HuH-7 (cell line): ENCODE data around the gene PRKCH.

Experiments
- DNase-seq: peaks from one replicate; pipeline ENCODE4 v3.0.0; 2011; ENCODE audit warnings: low spot score

The PRKCH gene

DNA sequence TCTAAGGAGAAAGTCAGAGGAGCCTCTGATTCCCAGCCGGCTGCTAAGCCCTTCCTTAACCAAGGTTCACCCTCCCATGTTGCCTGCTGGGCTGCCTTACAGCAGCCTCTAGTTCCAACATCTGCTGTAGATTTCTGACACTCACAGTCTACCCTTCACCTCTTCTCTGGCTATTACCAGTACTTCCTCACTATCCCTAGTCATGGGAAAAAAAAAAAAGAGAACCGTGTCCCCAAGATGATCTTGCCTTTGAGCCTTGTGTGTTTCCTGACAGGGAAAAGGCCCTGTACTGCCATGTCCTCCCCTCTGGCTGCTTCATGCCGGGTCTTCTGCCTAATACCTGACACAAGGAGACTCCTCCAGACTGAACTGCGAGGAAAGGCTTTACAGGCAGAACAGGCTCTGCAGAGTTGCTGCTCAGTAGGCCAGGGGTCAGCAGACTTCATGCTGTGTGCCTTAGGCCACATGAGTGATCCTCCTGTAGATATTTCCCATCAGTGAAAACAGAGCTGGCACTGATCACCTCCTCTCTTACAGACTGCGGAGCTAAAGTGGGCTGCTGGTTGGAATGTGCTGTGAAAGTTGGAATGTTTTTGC lies 46.8 kb downstream of the PRKCH start:
- DNase-seq: no peak

DNA sequence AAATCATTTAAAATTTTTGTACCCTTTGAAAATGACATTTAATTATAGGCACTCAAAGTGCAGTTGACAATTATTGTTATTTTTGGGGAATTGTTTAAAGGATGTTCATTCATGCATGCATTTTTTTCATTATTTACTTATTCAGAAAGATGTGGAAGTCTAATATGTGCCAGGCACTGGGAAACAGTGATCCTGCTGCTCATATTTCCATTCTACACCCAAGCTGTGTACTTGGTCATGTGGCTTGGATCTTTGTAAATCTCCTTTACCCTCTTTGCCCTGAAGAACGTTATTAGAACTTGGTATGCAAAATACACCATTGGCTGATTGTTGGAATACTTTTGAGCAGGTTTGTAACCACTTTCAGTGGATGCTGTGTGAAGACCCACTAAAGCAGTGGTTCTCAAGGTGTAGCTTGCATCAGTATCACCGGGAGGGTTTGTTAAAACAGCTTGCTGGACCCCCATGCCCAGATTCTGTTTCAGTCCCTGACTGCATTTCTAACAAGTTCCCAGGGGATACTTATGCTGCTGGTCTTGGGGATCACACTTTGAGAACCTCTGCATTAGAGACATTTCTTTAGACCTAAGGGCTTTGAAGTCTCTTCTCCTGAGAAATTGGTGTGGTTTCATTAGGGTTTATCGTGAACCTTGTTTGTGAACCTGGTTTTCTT lies 47.5 kb downstream of the PRKCH start:
- no peak for DNase-seq

DNA sequence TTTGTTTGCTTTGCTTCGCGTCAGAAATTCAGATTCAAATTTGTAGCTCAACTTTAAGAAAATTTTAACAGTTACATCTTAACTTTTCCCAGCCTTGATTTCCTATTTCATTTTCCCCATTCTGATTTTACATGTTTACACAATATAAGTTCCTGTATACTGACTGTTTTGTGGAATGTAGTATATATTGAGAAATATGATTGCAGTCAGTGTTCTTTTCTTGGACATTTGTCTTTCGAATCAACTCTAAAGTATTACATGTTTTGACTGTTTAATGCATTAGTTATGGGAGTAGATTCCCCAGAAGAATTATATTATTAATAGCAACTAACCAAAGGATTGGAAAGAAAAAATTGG lies 48.1 kb downstream of the PRKCH start:
- no peak for DNase-seq

DNA sequence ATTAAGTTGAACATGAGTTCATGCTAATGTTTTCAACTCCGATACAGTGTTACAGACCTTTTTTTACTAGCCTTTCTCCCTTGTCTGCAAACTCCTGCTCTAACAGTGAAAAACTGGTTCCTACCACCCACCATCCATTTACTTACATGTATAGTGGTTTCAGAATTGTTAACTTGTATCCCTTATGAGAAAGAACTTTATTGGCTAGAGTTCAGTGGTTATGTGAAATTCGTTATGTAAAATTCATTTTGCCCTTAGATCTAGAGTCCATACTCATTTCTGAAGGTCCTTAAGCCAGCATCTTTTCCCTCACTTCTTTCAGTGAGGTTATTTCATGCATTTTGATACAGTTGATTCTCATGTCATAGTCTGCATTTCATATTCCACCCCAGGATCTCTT lies 51.0 kb downstream of the PRKCH start:
- no peak for DNase-seq

DNA sequence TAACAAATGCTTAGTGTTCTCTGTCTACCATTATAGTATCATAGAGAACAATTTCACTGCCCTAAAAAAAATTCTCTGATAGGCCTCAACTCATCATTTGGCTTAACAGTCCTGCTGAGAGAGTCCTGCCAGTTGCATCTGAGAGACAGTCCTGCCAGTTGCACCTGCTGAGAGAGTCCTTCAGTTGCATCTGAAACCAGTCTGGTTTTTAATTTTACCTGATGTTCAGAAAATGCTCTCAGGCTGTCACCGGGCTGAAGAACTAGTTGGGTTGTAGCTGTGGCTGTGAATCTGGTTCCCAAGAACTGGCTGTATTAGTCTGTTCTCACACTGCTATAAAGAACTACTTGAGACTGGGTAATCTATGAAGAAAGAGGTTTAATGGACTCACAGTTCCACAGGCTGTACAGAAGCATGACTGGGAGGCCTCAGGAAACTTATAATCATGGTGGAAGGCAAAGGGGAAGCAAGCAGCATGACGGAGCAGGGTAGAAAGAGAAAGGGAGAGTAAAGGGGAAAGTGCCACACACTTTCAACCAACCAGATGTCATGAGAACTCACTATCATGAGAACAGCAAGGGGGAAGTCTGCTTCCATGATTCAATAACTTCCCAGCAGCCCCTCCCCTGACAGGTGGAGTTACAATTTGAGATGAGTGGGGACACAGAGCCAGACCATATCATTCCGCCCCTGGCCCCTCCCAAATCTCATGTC lies 51.6 kb downstream of the PRKCH start:
- no peak for DNase-seq

DNA sequence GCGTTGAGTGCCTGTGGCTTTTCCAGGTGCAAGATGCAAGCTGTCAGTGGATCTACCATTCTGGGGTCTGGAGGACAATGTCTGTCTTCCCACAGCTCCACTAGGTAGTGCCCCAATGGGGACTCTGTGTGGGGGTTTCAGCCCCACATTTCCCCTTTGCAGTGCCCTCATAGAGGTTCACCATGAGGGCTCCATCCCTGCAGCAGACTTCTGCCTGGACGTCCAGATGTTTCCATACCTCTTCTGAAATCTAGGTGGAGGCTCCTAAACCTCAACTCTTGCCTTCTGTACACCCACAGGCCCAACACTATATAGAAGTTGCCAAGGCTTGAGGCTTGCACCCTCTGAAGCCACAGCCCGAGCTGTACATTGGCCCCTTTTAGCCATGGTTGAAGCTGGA lies 52.9 kb downstream of the PRKCH start:
- DNase-seq: no peak

DNA sequence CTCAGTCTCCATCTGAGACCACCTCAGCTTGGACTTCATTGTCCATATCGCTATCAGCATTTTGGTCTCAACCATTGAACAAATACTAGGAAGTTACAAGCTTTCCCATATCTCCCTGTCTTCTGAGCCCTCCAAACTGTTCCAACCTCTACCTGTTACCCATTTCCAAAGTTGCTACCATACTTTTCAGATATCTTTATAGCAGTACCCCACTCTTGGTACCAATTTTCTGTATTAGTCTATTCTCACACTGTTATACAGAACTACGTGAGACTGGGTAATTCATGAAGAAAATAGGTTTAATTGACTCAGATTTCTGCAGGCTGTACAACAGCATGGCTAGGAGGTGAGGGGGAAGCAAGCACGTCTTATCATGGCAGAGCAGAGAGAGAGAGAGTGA lies 53.8 kb downstream of the PRKCH start:
- no peak for DNase-seq

DNA sequence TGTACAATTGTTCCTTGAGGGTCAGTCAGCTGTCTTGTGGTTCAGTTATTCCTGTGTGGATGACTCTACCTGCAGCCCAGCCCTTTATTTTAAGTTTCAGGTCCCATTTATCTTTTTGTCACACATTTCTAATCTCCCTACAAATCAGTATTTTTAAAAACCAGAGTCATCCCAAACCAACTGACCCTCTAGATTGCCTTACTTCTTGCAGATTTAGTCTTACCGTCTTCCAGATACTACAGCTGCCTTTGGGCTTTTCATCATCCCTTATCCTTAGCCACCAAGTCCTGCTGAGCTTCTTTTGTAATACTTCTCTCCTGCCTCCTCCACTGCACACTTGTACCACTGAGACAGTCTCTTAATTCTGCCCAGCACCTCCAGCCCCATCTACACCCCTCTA lies 54.9 kb downstream of the PRKCH start:
- DNase-seq: no peak

DNA sequence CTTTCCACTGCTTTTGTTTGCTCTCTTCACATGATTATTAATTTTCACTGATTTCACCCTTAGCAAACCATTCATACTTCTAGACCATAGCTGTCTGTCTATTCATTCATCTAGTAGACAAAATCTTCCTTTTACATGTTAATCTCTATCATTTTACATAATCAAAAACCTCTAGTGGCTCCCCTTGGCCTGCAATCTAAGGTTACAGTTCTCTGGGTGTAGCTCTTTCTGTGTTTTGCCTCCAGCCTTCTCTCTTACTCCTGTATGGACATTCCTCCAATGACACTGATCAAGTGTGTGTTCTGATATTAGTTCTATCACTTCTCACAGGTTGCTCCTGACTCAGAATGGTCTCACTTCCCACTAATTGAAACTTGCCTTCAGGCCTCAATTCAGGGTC lies 56.4 kb downstream of the PRKCH start:
- no peak for DNase-seq

DNA sequence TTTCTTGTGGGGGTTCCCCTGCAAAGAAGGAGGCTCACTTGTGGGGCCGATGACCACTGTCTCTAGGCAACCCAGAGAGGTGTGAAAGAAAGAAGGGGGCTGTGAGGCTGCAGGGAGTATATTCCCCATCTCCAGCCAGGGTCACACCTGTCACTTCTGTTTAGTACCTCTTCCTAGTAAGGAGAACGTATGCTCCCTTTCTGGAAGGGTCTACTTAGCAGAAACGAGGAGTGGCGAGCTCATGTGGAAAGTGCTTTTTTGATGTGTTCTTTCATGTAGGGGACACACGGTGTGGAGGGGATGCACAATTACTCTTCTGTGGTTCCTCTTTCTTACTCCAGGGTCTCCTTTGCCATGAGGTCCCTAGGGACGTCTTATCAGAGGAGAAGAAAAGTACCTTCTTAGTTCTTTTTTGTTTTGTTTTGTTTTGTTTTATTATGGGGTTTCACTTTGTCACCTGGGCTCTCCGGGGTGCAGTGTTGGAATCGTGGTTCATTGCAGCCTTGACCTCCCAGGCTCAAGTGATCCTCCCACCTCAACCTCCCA lies 58.3 kb downstream of the PRKCH start:
- no peak for DNase-seq

DNA sequence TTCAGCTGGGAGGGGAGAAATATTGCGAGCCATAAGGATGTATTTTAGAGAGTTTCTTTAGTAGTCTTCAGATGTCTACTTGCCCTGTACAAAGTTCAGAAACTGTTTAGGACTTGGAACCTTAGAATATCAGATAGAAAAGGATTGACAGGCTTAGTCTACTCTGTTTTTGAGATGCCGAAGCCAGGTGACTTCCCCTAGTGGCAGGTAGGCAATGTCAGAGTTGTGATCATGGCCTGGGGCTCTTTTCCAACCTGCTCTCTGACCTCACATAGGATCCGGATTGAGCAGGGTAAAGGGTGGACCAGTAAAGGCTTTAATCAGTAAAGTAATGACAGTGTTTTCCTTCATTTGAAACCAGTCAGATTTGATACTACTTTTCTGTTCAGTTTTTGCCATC lies 59.6 kb downstream of the PRKCH start:
- DNase-seq: no peak

DNA sequence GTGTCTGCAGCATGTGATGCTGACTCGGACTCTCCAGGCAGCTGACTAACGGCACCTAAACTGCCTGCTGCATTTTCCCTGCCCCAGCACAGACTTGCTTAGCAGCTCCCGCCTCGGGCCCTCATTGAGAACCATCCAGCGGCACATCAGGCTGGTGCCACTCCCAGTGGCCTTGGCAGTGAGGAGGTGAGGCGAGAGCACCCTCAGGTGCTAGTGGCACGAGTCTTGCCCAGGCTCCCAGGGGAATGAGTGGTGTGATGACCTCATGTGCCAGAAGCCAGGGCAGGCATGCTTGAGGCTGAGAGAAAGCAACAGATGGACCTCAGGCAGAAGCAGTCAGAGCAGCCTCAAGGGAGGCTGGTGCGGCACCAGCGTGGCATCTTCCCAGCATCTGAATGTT lies 60.2 kb downstream of the PRKCH start:
- DNase-seq: no peak

DNA sequence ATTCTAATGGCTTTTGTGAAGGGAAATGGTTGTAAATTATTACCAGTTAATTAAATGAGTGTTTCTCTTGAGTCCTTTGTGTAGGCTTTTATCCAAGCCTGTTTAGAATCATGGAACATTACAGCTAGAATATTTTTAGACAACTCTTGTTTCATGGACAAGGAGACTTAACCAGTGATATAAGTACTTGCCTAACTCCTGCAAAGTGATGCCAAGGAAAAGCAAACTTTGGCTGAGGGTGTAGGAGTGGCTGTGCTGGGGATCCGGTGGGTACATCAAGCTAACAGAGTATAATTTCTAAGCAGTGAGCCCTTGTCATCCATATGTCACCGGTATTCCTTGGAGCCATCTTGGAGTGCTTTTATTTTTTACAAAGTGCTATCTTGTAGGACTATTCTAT lies 61.5 kb downstream of the PRKCH start:
- no peak for DNase-seq

DNA sequence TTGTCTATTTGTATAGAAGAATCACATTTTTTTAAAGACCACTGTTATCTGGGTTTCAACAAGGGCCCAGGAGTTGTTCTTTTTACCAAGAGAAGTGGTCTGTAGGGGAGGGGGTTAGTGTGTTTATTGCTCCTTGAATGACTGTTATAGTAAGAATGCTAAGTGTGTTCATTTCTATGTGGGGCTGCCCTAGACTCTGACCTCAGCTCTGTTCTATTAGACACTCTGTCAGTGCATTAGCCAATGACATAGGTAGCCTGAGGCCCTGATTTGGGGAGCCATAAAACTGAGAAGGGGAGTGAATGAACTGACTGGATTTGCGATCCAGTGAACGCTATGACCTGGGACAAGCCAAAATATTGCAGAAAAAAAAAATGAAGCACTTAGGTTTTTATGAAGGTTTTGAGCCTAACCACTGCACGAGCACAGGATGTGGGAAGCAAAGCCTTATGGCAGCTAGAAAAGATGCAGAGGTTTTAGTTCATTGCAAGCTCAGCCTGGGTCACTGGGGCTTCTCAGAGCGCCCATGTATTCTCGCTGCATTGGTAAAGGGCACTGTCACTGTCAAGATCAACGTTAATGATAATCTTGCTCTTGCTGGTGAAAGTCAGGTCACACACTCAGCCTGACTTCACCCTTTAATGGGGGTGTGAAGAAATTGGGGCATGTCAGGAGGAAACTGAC lies 63.8 kb downstream of the PRKCH start:
- DNase-seq: no peak

DNA sequence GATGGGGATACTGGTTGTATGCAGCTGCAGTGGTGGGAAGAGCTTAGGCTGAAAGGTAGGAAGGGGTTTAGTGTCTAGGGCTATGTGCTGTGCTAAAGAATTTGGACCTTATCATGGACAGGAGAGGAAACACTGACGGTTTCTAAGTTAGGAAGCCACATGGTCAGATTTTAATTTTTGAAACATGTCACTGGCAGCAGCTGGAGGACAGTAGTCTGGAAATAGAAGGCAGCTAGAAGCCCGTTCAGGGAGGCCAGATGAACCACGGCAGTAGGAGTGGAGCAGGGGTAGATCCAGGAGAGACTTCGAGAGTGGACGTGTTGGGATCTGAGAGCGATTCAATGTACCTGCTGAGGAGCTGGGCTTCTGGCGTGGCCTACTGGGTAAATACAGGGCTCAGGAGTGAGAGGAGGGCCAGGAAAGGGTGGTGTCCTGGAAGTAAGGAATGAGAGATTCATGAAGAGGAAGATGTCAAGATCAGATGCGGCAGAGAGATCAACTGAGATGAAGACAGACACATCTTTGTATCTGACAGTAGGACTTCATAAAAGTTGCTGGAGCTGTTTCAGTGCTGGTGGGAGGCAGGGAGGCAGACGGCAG lies 64.9 kb downstream of the PRKCH start:
- no peak for DNase-seq

DNA sequence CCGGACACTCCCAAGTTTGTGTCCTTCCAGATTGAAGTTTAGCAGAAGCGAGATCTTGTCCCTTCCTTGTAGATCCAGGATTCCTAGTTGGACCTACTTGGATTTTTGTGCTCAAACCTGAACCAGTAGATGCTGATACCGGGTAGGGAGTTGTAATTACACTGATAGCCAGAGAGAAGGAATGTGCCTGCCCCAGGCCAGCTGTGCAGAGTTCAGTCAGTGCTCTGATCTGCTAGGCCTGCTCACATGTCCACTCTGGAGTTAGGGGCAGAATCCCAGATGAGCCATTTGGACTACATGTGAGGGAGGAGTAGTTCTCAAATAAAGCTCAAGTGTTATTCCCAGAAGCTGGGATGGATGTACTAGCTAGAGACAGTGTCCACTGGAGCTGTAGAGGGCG lies 65.7 kb downstream of the PRKCH start:
- no peak for DNase-seq

DNA sequence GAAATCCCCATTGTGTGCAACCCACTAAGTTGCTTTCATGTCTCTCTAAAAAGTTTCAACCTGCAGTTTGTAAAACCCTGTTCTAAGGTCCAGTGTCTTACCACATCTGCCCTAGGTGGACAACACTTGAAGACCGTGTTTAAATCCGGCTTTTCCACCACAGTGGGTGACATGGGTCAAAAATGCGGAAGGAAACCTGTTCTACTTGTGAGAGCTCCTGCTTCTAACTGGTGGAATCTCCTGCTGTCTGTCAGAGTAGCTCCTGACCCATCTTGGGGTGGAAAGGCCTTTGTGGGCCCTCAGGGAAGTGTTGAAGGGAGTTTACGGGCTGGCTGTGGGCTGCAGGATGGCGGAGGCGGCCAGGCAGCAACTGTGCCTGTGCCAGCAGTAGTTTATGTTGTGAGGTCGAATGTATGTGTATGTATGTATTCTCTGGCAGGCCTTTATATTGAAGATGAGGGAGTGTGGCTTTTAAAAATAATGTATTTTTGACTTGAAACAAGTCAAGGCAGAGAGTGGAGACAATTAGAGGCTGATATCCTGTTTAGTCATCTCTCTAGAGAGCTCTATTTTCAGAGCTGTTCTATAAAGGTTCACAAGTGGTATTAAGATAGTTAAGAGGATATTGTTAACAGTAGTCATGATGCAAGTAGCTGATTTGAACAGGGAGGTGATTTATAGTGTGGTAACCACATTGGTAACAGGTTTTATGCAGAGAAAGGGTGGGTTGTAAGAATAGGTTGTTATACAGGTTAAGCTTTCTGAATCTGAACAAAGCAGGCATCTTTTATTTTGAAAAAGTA lies 67.0 kb downstream of the PRKCH start:
- no peak for DNase-seq

DNA sequence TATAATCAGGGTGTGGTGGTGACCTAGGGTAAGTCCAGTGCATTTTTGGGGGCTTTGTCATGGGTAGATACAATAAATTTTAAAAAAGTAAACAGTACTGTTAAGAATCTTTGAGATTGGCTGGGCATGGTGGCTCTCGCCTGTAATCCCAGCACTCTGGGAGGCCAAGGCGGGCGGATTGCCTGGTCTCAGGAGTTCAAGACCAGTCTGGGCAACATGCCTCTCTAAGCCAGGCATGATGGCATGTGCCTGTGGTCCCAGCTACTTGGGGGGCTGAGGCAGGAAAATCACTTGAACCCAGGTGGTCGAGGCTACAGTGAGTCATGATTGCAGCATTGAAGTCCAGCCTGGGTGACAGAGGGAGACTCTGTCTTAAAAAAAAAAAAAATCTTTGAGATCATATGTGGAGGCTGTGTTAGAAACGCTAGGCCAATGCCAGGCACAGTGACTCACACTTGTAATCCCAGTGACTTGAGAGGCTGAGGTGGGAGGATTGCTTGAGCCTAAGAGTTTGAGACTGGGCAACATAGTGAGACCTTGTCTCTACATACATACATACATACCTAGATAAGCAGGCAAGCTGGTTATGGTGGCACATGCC lies 67.7 kb downstream of the PRKCH start:
- DNase-seq: no peak

DNA sequence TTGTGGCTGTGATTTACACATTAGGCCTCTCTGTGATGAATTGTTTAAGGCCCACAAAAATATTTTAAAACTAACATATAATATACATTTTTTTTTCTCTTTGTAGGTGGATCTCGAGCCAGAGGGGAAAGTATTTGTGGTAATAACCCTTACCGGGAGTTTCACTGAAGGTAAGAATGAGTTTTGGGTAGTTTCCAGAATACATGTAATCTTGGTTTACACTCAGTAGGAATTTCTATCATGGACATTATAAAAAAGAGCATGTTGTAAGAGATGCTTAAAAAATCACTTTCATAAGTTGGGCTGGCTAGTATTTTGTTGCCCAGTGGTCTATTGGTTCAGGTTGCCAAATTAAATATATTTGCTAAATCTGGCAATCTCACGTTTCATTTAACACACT lies 69.7 kb downstream of the PRKCH start:
- no peak for DNase-seq

DNA sequence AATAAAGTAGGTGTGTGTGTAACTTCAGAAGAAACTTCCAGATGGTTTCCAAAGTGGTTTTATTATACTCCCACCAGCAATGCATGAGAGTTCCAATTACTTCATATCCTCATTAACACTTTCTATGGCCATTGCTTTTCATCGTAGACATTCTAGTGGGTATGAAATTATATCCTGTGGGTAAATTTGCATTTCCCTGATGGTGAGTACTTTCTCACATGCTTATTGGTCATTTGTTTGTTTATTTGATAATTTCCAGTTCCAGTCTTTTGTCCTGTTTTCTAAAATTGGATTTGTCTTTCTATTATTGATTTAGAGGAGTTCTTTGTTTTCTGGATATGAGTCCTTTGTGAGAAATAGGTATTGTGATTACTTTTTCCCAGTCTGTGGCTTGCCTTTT lies 70.9 kb downstream of the PRKCH start:
- no peak for DNase-seq

DNA sequence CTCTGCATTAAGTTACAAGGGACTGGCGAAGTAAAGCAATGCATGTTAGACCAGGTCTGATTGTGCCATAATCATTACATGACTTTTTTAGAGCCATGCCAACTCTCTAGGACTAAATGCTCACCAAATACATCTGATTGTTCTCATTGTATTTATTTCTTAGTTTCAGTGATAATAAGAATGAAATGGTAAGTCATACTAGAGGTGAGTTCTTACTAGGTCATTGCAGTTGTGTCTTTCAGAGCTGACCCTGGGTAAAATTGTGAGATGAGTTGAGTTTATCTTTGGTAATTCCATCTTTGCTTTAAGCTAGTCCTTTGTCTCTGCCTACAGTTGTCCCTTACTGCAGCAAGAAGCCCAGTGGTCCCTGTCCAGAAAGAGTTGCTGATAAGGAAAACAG lies 73.2 kb downstream of the PRKCH start:
- DNase-seq: no peak
